GM18517 (cell line): ENCODE measurements around the gene GXYLT1.
"Not testable (repeated sequence)": the region's sequence is repeated elsewhere in the genome, so short reads cannot be mapped to it uniquely, and the experiment has no call there.

Experiments
- ATAC-seq: cut with Tn5 transposase; IDR thresholded peaks from one replicate; pipeline ENCODE4 v1.9.1; 2021; ENCODE audit warnings: mild to moderate bottlenecking, moderate library complexity; ENCODE audit not compliant: unreplicated experiment

The GXYLT1 gene

GRCh38 chr12:42103155-42103554 lies 41.5 kb downstream of the GXYLT1 start:
- no peak for ATAC-seq

- ATAC-seq = no peak
Observed at GRCh38 chr12:42102720-42103119, 42.0 kb downstream of the GXYLT1 start.

- ATAC-seq = no peak
Observed at GRCh38 chr12:42099433-42099832, 45.2 kb downstream of the GXYLT1 start.

- ATAC-seq = peak; percentile 97
Observed at GRCh38 chr12:42097971-42098370, 46.7 kb downstream of the GXYLT1 start.

GRCh38 chr12:42094277-42094676 lies 50.4 kb downstream of the GXYLT1 start:
- no peak for ATAC-seq

GRCh38 chr12:42091769-42092168 lies 52.9 kb downstream of the GXYLT1 start:
- no peak for ATAC-seq

- ATAC-seq = no peak
Observed at GRCh38 chr12:42090899-42091298, 53.8 kb downstream of the GXYLT1 start.

- ATAC-seq = no peak
Observed at GRCh38 chr12:42086031-42086430, 58.6 kb downstream of the GXYLT1 start.

- ATAC-seq = no peak
Observed at GRCh38 chr12:42085594-42085993, 59.1 kb downstream of the GXYLT1 start.

GRCh38 chr12:42084522-42084921 lies 60.2 kb downstream of the GXYLT1 start:
- ATAC-seq = no peak

- no peak for ATAC-seq
Observed at GRCh38 chr12:42076976-42077375, 67.7 kb downstream of the GXYLT1 start.

GRCh38 chr12:42070036-42070435 lies 74.6 kb downstream of the GXYLT1 start:
- ATAC-seq = no peak

GRCh38 chr12:42059127-42059526 lies 85.5 kb downstream of the GXYLT1 start:
- ATAC-seq = no peak

- ATAC-seq = peak; percentile 94
Observed at GRCh38 chr12:42056130-42056529, 88.5 kb downstream of the GXYLT1 start.

- ATAC-seq = no peak
Observed at GRCh38 chr12:42053456-42053855, 91.2 kb downstream of the GXYLT1 start.

- ATAC-seq = not testable (repeated sequence)
Observed at GRCh38 chr12:42048980-42049379, 95.7 kb downstream of the GXYLT1 start.

- no peak for ATAC-seq
Observed at GRCh38 chr12:42039577-42039976, 105.1 kb downstream of the GXYLT1 start.

GRCh38 chr12:42039176-42039575 lies 105.5 kb downstream of the GXYLT1 start:
- no peak for ATAC-seq

GRCh38 chr12:42031847-42032564 lies 112.7 kb downstream of the GXYLT1 start:
- ATAC-seq = no peak
